ENCODE data around the gene COL12A1.

GRCh38 chr6:75108333-75108974 is 97.4 kb downstream of the COL12A1 start:
- TF ChIP-seq, protein P1, sequence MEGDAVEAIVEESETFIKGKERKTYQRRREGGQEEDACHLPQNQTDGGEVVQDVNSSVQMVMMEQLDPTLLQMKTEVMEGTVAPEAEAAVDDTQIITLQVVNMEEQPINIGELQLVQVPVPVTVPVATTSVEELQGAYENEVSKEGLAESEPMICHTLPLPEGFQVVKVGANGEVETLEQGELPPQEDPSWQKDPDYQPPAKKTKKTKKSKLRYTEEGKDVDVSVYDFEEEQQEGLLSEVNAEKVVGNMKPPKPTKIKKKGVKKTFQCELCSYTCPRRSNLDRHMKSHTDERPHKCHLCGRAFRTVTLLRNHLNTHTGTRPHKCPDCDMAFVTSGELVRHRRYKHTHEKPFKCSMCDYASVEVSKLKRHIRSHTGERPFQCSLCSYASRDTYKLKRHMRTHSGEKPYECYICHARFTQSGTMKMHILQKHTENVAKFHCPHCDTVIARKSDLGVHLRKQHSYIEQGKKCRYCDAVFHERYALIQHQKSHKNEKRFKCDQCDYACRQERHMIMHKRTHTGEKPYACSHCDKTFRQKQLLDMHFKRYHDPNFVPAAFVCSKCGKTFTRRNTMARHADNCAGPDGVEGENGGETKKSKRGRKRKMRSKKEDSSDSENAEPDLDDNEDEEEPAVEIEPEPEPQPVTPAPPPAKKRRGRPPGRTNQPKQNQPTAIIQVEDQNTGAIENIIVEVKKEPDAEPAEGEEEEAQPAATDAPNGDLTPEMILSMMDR (IDR thresholded peaks at IDR 0.05), result no peak
- TF ChIP-seq EZH2phosphoT487 (IDR thresholded peaks at IDR 0.05), result no peak
